ENCODE measurements around the gene TPMT. TPM values are rescaled to one million over a fixed set of nuclear protein-coding genes. Genes with fewer than 3 reads are reported as not detected.

Gene TPMT
- total RNA-seq, 1 experiment from 2014 or later, result 13.3 TPM

GRCh38 chr6:18160911-18161310 lies 6.0 kb upstream of the TPMT start:
- H3K79me2 ChIP-seq (ENCODE audit: insufficient read depth, low read length), result no peaks in the 10 kb centered on the region
- H3K9ac ChIP-seq (ENCODE audit: extremely low read depth, insufficient read length, low read length), result no peak overlapping the region
- Mint-ChIP-seq H3K4me3 (no peak overlapping the region), H3K9me3 (peaks cover 0 to 4% of the 10 kb centered on the region in 2 experiments; a peak in 1 of 5 replicates), H3K27me3 (ENCODE audit: low read depth) (no peaks in the 10 kb centered on the region), H3K27ac (no peak overlapping the region), H3K36me3 (ENCODE audit: insufficient read depth in 1 of 3, low read depth in 3 of 3) (peaks cover 24 to 48% (median 42%) of the 10 kb centered on the region in 3 experiments), H3K4me1 (peaks cover 5 to 6% of the 10 kb centered on the region in 2 experiments)
- no CpG with 5 or more reads among the region's 1 CpG for WGBS (ENCODE audit: extremely low coverage, insufficient read length, low lambda C conversion rate)
- no peak overlapping the region for H2AFZ ChIP-seq (ENCODE audit: low read length)
- no peak overlapping the region for H2BK5ac ChIP-seq (ENCODE audit: insufficient read length, low read length)
- H3T11ph ChIP-seq (ENCODE audit: low read length), result no peak overlapping the region
- H2BK20ac ChIP-seq (ENCODE audit: low read depth, low read length, poor library complexity, severe bottlenecking), result no peak overlapping the region
- H2AK5ac ChIP-seq (ENCODE audit: insufficient read length, low read length), result no peak overlapping the region
- no peak overlapping the region for H3K27ac ChIP-seq (ENCODE audit: insufficient read length, low read depth, low read length)
- H3K4ac ChIP-seq (ENCODE audit: low read depth, low read length), result no peak overlapping the region
- no peak overlapping the region for H4K5ac ChIP-seq (ENCODE audit: insufficient read length, low read depth, low read length)
- H3K4me2 ChIP-seq (ENCODE audit: insufficient read depth, insufficient read length, low read length), result no peak overlapping the region
- H2BK15ac ChIP-seq (ENCODE audit: low read depth, low read length), result no peak overlapping the region
- no peaks in the 10 kb centered on the region for H3K79me1 ChIP-seq (ENCODE audit: insufficient read depth, low read depth, low read length, poor library complexity, severe bottlenecking)
- DNase-seq, result no peak
- H2BK120ac ChIP-seq (ENCODE audit: low read depth, low read length, poor library complexity, severe bottlenecking), result no peak overlapping the region
- no peaks in the 10 kb centered on the region for H3K9me3 ChIP-seq (ENCODE audit: control insufficient read depth, low read depth, low read length)
- no peak overlapping the region for H4K8ac ChIP-seq (replicated peaks; ENCODE audit: insufficient read length, low read depth, low read length)
- TF ChIP-seq CTCF (conservative IDR thresholded peaks at IDR 0.05), result no peak
- no peaks in the 10 kb centered on the region for H4K20me1 ChIP-seq (ENCODE audit: control insufficient read depth, insufficient read depth, insufficient read length)
- H2BK12ac ChIP-seq (ENCODE audit: insufficient read length, low read depth, low read length), result no peak overlapping the region
- no peak overlapping the region for H3K18ac ChIP-seq (ENCODE audit: insufficient read length, low read depth, low read length)
- H3K56ac ChIP-seq (ENCODE audit: insufficient read length, low read depth, low read length), result no peak overlapping the region
- no peak overlapping the region for H3K23ac ChIP-seq (ENCODE audit: insufficient read length, low read depth, low read length)
- no peaks in the 10 kb centered on the region for H3K27me3 ChIP-seq (ENCODE audit: insufficient read depth, low read length)
- peaks cover 4% of the 10 kb centered on the region for H3K23me2 ChIP-seq (ENCODE audit: insufficient read length, low read depth, low read length, poor library complexity, severe bottlenecking)
- no peak overlapping the region for H3K14ac ChIP-seq (ENCODE audit: insufficient read depth, low read length)
- H4K91ac ChIP-seq (ENCODE audit: insufficient read length, low read depth, low read length), result no peak overlapping the region
- H3K4me1 ChIP-seq (ENCODE audit: insufficient read depth, low read length), result no peaks in the 10 kb centered on the region
